Brain microvascular endothelial cell (primary cell): ENCODE data around the gene DIPK1C.

ENCODE experiments used
- DNase-seq: peaks from one replicate; pipeline ENCODE4 v3.0.0-alpha.2; 2020
- H3K27ac ChIP-seq: fragments of 250-450 bp; sonication (Bioruptor Pico); 2 replicates; pipeline ENCODE4 v1.5.1; 2020; ENCODE audit warnings: mild to moderate bottlenecking, moderate library complexity
- H3K27me3 ChIP-seq: fragments of 250-450 bp; sonication (Bioruptor Pico); replicated peaks from 2 replicates; pipeline ENCODE4 v1.5.1; 2020; ENCODE audit warnings: mild to moderate bottlenecking
- H3K36me3 ChIP-seq: fragments of 250-450 bp; sonication (Bioruptor Pico); replicated peaks from 2 replicates; pipeline ENCODE4 v1.5.1; 2020; ENCODE audit warnings: mild to moderate bottlenecking
- H3K4me3 ChIP-seq: 2 replicates; pipeline ENCODE4 v1.5.1; 2011; ENCODE audit warnings: low read depth, mild to moderate bottlenecking, control low read depth, low read length, moderate library complexity
- in situ Hi-C: cut with HindIII; loops from 2 replicates; pipeline ENCODE4 v1.10.0; 2017; ENCODE audit warnings: low sequenced_read_pairs, low pct_ligation_motif_present
- TF ChIP-seq, protein P1 (sequence below): IDR thresholded peaks from 2 replicates; pipeline ENCODE4 v1.5.1; 2011; ENCODE audit warnings: low read depth, mild to moderate bottlenecking, moderate library complexity, low read length, control low read depth, inconsistent platforms; ENCODE audit errors: missing control alignments

Gene DIPK1C

DNA sequence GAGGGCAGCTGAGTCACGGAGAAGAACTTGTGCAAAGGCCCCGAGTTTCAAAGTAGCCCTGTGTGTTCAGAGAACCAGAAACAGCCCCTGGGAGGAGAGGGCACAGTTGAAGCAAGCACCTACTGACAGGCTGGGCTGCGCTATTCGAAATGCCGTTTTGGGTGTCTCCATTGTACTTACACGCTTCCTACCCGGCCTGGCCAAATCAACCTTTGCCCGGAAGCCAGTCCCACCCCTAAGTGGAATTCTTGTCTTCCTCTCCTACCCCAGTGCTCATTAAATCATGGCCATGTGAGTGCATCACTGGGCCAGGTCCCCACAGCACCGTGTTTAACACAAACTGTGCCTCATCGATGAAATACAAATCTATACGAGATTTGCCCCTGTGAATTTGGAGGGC lies 6.0 kb downstream of the DIPK1C start:
- in situ Hi-C loops: loop anchor here (25.0 kb wide), 1 partner anchor 111 kb away; no protein-coding TSS in a partner anchor
- H3K27me3 ChIP-seq: peaks cover 11% of the 10 kb centered on the region

DNA sequence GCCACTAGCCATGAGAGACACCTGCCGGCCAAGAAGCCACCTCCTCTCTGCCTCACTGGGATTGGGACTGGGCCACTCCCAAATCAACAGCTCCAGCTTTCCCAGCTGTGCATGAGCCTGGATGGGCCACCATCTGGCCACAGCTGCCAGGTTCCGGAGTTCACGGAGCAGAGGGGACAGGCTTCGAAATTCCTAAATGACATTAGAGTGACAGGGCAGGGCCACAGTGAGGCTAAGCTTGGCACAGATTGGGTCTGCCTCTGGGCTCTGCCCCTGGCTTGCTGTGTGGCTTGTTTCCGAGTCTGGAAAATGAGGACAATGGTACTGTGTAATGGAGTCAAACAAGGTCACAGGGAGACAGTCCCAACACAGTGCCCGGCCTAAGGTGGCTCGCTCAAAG lies 6.5 kb downstream of the DIPK1C start:
- DNase-seq: no peak
- H3K27ac ChIP-seq: no peak overlapping the region
- H3K4me3 ChIP-seq: no peak overlapping the region
- peaks cover 6% of the 10 kb centered on the region for H3K27me3 ChIP-seq
- TF ChIP-seq, protein P1, sequence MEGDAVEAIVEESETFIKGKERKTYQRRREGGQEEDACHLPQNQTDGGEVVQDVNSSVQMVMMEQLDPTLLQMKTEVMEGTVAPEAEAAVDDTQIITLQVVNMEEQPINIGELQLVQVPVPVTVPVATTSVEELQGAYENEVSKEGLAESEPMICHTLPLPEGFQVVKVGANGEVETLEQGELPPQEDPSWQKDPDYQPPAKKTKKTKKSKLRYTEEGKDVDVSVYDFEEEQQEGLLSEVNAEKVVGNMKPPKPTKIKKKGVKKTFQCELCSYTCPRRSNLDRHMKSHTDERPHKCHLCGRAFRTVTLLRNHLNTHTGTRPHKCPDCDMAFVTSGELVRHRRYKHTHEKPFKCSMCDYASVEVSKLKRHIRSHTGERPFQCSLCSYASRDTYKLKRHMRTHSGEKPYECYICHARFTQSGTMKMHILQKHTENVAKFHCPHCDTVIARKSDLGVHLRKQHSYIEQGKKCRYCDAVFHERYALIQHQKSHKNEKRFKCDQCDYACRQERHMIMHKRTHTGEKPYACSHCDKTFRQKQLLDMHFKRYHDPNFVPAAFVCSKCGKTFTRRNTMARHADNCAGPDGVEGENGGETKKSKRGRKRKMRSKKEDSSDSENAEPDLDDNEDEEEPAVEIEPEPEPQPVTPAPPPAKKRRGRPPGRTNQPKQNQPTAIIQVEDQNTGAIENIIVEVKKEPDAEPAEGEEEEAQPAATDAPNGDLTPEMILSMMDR: no peak
- in situ Hi-C loops: loop anchor here (25.0 kb wide), 1 partner anchor 112 kb away; no protein-coding TSS in a partner anchor
- no peaks in the 10 kb centered on the region for H3K36me3 ChIP-seq

More for the DNA sequence above, 6.0 kb downstream of the DIPK1C start:
- no peak overlapping the region for H3K27ac ChIP-seq
- DNase-seq: no peak
- H3K36me3 ChIP-seq: no peaks in the 10 kb centered on the region
- TF ChIP-seq, protein P1: no peak
- no peak overlapping the region for H3K4me3 ChIP-seq

DNA sequence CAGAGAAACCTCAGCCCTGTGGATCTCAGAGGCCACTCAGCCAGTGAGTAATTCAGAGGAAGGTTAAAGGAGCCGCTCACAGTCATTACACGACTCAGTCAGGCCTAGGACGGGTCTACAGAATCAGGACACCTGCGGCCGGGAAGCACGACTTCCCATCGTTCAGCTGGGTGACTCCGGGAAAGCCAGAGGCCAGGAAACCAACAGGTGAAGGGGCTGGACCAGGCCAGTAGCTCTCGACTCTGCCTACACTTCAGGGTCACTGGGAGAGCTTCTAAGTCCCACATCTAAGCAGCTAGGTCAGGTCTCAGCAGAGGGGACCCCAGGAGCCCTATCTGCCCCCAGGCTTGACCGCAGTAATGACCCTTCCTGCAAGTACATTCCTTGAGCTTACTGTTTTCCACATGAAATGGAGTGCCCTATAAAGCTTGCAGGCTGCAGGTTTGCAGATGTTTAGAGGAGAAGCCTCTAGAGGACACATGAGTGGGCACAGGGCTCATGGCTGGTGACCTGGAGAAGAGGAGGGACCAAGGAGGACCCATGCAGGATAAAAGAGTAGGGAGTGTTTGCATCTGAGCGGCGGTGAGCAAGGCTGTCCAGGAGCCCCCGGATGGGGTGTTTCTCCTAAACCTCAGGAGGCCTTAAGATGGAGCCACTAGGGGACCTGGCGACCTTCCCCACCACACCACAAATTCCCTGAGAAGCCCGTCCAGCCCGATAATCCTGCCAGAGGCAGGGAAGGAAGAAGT lies 9.5 kb downstream of the DIPK1C start:
- no peak for DNase-seq
- no peak overlapping the region for H3K4me3 ChIP-seq
- H3K27ac ChIP-seq: no peak overlapping the region
- TF ChIP-seq, protein P1: no peak
- H3K27me3 ChIP-seq: no peaks in the 10 kb centered on the region
- no peaks in the 10 kb centered on the region for H3K36me3 ChIP-seq
- in situ Hi-C loops: no loop called here

DNA sequence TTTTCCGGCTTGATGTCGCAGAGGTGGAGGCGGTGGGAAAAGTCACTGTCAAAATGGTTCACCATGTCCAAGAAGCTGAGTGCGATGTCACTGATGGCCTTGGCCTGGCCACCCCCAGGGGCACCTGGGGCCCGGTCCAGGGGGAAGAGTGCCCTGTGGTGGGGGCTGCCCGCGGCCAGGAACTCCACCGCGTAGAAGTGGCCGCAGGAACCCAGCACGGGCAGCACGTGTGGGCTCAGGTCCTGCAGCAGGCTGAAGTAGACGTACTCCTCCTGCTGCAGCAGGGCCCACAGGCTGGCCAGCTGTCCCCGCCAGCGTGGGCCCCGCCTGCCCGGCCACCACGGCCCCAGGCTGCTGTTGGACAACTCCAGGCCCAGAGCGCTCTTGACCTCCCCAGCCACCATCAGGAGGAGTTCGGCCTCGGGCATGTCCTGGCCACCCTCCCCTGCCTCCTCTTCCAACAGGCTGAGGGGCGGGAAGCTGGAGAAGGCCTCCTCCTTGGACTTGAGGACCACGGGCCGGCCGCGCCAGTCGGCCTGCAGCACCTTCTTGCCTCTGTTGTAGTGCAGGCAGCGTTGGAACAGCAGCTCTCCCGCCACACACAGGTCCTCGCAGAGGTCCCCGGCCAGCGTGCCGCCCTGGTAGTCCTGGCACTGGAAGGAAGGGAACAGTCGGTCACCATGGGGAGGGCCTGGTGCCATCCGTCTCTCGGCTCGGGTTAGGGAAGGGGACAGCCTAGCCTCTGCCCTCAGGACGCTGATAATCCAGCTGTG lies 10.3 kb downstream of the DIPK1C start:
- DNase-seq: no peak
- in situ Hi-C loops: no loop called here
- Histone ChIP-seq H3K27me3 (no peaks in the 10 kb centered on the region), H3K4me3 (no peak overlapping the region), H3K27ac (no peak overlapping the region), H3K36me3 (no peaks in the 10 kb centered on the region)
- TF ChIP-seq, protein P1: no peak

GRCh38 chr18:74446178-74446577 lies 10.9 kb downstream of the DIPK1C start:
- Histone ChIP-seq H3K4me3 (no peak overlapping the region), H3K27ac (no peak overlapping the region), H3K36me3 (no peaks in the 10 kb centered on the region), H3K27me3 (no peaks in the 10 kb centered on the region)
- DNase-seq: no peak
- TF ChIP-seq, protein P1: no peak
- in situ Hi-C loops: no loop called here
